SH-SY5Y (cell line): ENCODE data around the gene FGF12.

Source experiments
- GATA2 ChIP-seq: IDR thresholded peaks from 2 replicates; pipeline ENCODE4 v1.6.1; 2011; ENCODE audit warnings: mild to moderate bottlenecking, low read depth, low read length
- GATA3 ChIP-seq: IDR thresholded peaks from 2 replicates; pipeline ENCODE4 v1.6.1; 2011; ENCODE audit warnings: low read depth, mild to moderate bottlenecking, low read length, moderate library complexity

- TF ChIP-seq GATA2 (no peak), GATA3 (no peak)
Measured at GRCh38 chr3:192611411-192611810, 115.9 kb downstream of the FGF12 start.
